ENCODE results near the gene MAP1B.
A peak's percentile ranks its signal among the peaks of the same experiment; 100 is the strongest.

Gene MAP1B

GRCh38 chr5:72133212-72133990 is 26.1 kb downstream of the MAP1B start:
- DNase-seq (ENCODE audit: low spot score), result no peak

GRCh38 chr5:72134226-72134899 is 27.1 kb downstream of the MAP1B start:
- DNase-seq (ENCODE audit: low spot score), result no peak

- no peak for DNase-seq (ENCODE audit: low spot score)
Measured at GRCh38 chr5:72137826-72138409, 30.6 kb downstream of the MAP1B start.

- DNase-seq (ENCODE audit: low spot score), result peak; percentile 76
Measured at GRCh38 chr5:72138943-72139521, 31.8 kb downstream of the MAP1B start.

GRCh38 chr5:72140711-72141110 is 33.4 kb downstream of the MAP1B start:
- no peak for DNase-seq (ENCODE audit: low spot score)

GRCh38 chr5:72141440-72142355 is 34.4 kb downstream of the MAP1B start:
- no peak for DNase-seq (ENCODE audit: low spot score)

- DNase-seq (ENCODE audit: low spot score), result no peak
Measured at GRCh38 chr5:72144762-72145161, 37.5 kb downstream of the MAP1B start.

GRCh38 chr5:72145348-72145747 is 38.1 kb downstream of the MAP1B start:
- no peak for DNase-seq (ENCODE audit: low spot score)

GRCh38 chr5:72146056-72146455 is 38.8 kb downstream of the MAP1B start:
- DNase-seq (ENCODE audit: low spot score), result no peak

- DNase-seq (ENCODE audit: low spot score), result no peak
Measured at GRCh38 chr5:72147569-72147968, 40.3 kb downstream of the MAP1B start.

- DNase-seq (ENCODE audit: low spot score), result no peak
Measured at GRCh38 chr5:72149742-72150141, 42.5 kb downstream of the MAP1B start.

GRCh38 chr5:72151169-72151568 is 43.9 kb downstream of the MAP1B start:
- DNase-seq (ENCODE audit: low spot score), result no peak

GRCh38 chr5:72151646-72152045 is 44.4 kb downstream of the MAP1B start:
- DNase-seq (ENCODE audit: low spot score), result no peak

GRCh38 chr5:72152545-72152944 is 45.3 kb downstream of the MAP1B start:
- no peak for DNase-seq (ENCODE audit: low spot score)

GRCh38 chr5:72153551-72153950 is 46.3 kb downstream of the MAP1B start:
- DNase-seq (ENCODE audit: low spot score), result no peak

- DNase-seq (ENCODE audit: low spot score), result no peak
Measured at GRCh38 chr5:72154076-72154756, 46.9 kb downstream of the MAP1B start.

GRCh38 chr5:72156946-72157624 is 49.8 kb downstream of the MAP1B start:
- no peak for DNase-seq (ENCODE audit: low spot score)

GRCh38 chr5:72157625-72157962 is 50.3 kb downstream of the MAP1B start:
- DNase-seq (ENCODE audit: low spot score), result no peak

- no peak for DNase-seq (ENCODE audit: low spot score)
Measured at GRCh38 chr5:72159501-72159911, 52.2 kb downstream of the MAP1B start.

- DNase-seq (ENCODE audit: low spot score), result no peak
Measured at GRCh38 chr5:72160329-72160728, 53.1 kb downstream of the MAP1B start.
